ENCODE data around the gene ZNF764. TPM values are rescaled to one million over a fixed set of nuclear protein-coding genes. Genes with fewer than 3 reads are reported as not detected.
A peak's percentile ranks its signal among the peaks of the same experiment; 100 is the strongest.
"Not testable (repeated sequence)": the region's sequence is repeated elsewhere in the genome, so short reads cannot be mapped to it uniquely, and the experiment has no call there.

ZNF764 gene
- polyA plus RNA-seq, 3 donors = 0.94 to 4.6 (median 1.0) TPM

DNA sequence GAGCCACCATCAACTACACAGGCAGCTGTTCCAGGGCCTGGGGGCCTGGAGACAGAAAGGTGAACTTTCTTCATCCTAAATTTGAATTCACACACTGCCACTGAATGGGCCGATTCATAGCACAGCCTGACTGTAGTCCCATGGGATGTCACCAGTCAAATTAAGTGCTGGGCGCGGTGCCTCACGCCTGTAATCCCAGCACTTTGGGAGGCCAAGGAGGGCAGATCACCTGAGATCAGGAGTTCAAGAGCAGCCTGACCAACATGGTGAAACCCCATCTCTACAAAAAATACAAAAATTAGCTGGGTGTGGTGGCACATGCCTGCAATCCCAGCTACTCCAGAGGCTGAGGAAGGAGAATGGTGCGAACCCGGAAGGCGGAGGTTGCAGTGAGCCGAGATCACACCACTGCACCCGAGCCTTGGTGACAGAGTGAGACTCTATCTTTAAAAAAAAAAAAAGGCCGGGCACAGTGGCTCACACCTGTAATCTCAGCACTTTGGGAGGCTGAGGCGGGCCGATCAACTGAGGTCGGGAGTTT is 18.1 kb downstream of the ZNF764 start:
- H3K36me3 Mint-ChIP-seq; H3K9me3 Mint-ChIP-seq; H3K4me3 ChIP-seq (replicated peaks in 1 of 3; ENCODE audit: low read depth in 2 of 3, low read length in 3 of 3); H3K27ac ChIP-seq (ENCODE audit: low read depth in 1 of 2, low read length in 2 of 2); H3K9me3 ChIP-seq (replicated peaks in 1 of 2; ENCODE audit: control insufficient read depth in 1 of 2, insufficient read depth in 1 of 2, low read length in 2 of 2); H3K27me3 Mint-ChIP-seq (ENCODE audit: low read depth in 3 of 3); H4K20me1 ChIP-seq (ENCODE audit: insufficient read depth, low read length); H2AFZ ChIP-seq (ENCODE audit: insufficient read depth, low read depth, low read length, poor library complexity, severe bottlenecking); H3K36me3 ChIP-seq (replicated peaks in 1 of 2; ENCODE audit: control insufficient read depth in 1 of 2, insufficient read depth in 2 of 2, low read length in 2 of 2); DNase-seq; H3K9ac ChIP-seq (ENCODE audit: insufficient read depth, low read length, poor library complexity, severe bottlenecking); H3K4me3 Mint-ChIP-seq; H3K4me2 ChIP-seq (replicated peaks; ENCODE audit: extremely low read depth, low read length, poor library complexity, severe bottlenecking); H3K27me3 ChIP-seq (ENCODE audit: control insufficient read depth in 2 of 2, insufficient read depth in 2 of 2, low read length in 2 of 2): not testable (repeated sequence)
- WGBS (ENCODE audit: insufficient coverage) = 97% methylated on average over 7 of the region's 13 CpGs
- H3K79me2 ChIP-seq (ENCODE audit: insufficient read depth, low read length) = peaks cover 11% of the 10 kb centered on the region
- intact Hi-C loops (cut with micrococcal nuclease) = loop anchor here in 1 of 2 donors (5.0 kb wide), 1 partner anchor 32 kb away; the partner anchor contains the start of gene ZNF688
- H3K4me1 ChIP-seq (ENCODE audit: control insufficient read depth in 1 of 2, insufficient read depth in 2 of 2, low read length in 2 of 2) = peaks cover 16 to 17% of the 10 kb centered on the region in 2 donors
- Mint-ChIP-seq H3K4me1 (peaks cover 24% of the 10 kb centered on the region), H3K27ac (peak overlapping the region in 1 of 7 donors; percentile 51)

DNA sequence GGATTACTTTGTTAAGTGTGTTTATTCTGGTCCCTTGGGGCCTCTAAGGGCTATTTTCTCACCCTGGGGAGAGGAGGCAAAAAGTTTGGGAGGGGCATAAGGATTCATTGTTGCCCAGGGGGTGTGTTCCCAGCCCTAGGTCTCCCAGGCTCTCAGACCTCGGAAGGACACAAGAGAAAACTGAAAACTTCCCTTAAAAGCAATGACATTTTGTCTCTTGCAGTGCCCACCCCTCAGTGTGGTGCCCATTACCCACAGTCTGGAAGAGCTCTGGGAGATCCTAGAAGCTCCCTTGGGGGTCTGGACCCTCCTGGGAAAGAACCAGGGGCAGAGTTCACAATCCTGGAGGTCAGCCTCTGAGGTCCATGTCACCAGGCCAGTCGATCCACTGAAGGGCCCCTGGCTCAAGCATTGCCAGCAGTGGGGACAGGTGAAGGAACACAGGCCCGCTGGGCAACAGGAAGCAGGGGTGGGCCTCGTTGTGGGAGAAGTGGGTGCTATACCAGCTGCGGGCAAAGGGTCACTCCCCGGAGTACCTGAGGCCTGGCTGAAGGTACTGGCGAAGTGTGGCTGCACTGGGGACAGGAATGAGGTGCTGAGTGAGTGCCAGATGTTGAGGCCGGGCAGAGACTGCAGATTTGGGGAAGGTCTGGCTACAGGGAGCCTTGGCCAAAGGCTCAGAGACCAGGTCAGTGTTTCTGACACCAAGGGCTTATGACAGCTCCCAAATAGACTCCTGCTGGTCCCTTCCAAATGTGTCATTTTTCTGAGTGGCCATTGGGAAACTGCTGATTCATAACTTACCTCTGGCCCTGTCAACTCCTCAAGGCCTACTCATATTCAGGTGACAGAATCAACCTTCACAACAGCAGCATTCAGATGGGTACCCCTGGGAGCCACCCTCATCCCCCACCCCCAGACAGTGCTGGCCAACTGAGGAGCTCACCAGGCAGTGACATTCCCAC is 18.9 kb downstream of the ZNF764 start:
- no peak for DNase-seq

DNA sequence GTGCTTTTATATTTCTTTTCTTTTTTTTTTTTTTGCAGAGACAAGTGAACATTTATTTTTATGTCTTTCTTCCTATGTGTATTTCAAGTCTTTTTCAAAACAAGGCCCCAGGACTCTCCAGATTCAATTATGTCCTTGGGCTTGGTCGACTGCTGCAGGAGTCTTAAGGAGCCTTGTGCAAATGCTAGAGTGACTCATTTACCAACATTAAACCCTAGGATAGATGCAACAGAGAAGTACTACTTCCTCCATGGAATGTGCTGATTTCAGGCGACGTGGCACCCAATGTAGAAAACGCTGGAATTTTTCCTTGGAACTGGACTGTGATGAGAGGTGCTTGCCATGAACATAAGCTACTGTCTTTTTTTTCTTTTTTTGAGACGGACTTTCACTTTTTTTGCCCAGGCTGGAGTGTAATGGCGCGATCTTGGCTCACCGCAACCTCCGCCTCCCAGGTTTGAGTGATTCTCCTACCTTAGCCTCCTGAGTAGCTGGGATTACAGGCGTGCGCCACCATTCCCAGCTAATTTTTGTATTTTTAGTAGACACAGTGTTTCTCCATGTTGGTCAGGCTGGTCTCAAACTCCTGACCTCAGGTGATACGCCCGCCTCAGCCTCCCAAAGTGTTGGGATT is 21.7 kb downstream of the ZNF764 start:
- 66% methylated on average over 7 of the region's 13 CpGs for WGBS (ENCODE audit: insufficient coverage)
- Histone ChIP-seq H3K79me2 (ENCODE audit: insufficient read depth, low read length) (peaks cover 37% of the 10 kb centered on the region), H3K4me1 (ENCODE audit: control insufficient read depth in 1 of 2, insufficient read depth in 2 of 2, low read length in 2 of 2) (peaks cover 28 to 35% of the 10 kb centered on the region in 2 donors), H3K36me3 (replicated peaks in 1 of 2; ENCODE audit: control insufficient read depth in 1 of 2, insufficient read depth in 2 of 2, low read length in 2 of 2) (peaks cover 11 to 16% of the 10 kb centered on the region in 2 donors), H3K4me3 (replicated peaks in 1 of 3; ENCODE audit: low read depth in 2 of 3, low read length in 3 of 3) (peak overlapping the region in 1 of 3 experiments; percentile 87), H3K4me2 (replicated peaks; ENCODE audit: extremely low read depth, low read length, poor library complexity, severe bottlenecking) (peak overlapping the region; percentile 88)
- not testable (repeated sequence) for H3K4me3 Mint-ChIP-seq; H4K20me1 ChIP-seq (ENCODE audit: insufficient read depth, low read length); H3K27me3 Mint-ChIP-seq (ENCODE audit: low read depth in 3 of 3); H3K9ac ChIP-seq (ENCODE audit: insufficient read depth, low read length, poor library complexity, severe bottlenecking); H3K27me3 ChIP-seq (ENCODE audit: control insufficient read depth in 2 of 2, insufficient read depth in 2 of 2, low read length in 2 of 2); H3K27ac ChIP-seq (ENCODE audit: low read depth in 1 of 2, low read length in 2 of 2); H3K9me3 Mint-ChIP-seq; H2AFZ ChIP-seq (ENCODE audit: insufficient read depth, low read depth, low read length, poor library complexity, severe bottlenecking); H3K9me3 ChIP-seq (replicated peaks in 1 of 2; ENCODE audit: control insufficient read depth in 1 of 2, insufficient read depth in 1 of 2, low read length in 2 of 2)
- intact Hi-C loops (cut with micrococcal nuclease) = loop anchor here in 1 of 2 donors (5.0 kb wide), 1 partner anchor 36 kb away; the partner anchor contains the start of gene ZNF688
- DNase-seq = peak in 2 of 3 donors; percentile 31 to 56
- Mint-ChIP-seq H3K36me3 (peaks cover 8 to 20% of the 10 kb centered on the region in 2 donors), H3K4me1 (peaks cover 34% of the 10 kb centered on the region), H3K27ac (peak overlapping the region in 5 of 7 donors; percentile 6 to 92 (median 71))

More for the DNA sequence above, 18.9 kb downstream of the ZNF764 start:
- H3K36me3 ChIP-seq (replicated peaks in 1 of 2; ENCODE audit: control insufficient read depth in 1 of 2, insufficient read depth in 2 of 2, low read length in 2 of 2) = no peaks in the 10 kb centered on the region
- peaks cover 16 to 21% of the 10 kb centered on the region in 2 donors for H3K4me1 ChIP-seq (ENCODE audit: control insufficient read depth in 1 of 2, insufficient read depth in 2 of 2, low read length in 2 of 2)
- peaks cover 0 to 3% (median 2%) of the 10 kb centered on the region in 3 donors for H3K27me3 Mint-ChIP-seq (ENCODE audit: low read depth in 3 of 3)
- H3K4me3 ChIP-seq (replicated peaks in 1 of 3; ENCODE audit: low read depth in 2 of 3, low read length in 3 of 3) = no peak overlapping the region
- peaks cover 2 to 4% of the 10 kb centered on the region in 2 donors for H3K36me3 Mint-ChIP-seq
- TF ChIP-seq, protein P1, sequence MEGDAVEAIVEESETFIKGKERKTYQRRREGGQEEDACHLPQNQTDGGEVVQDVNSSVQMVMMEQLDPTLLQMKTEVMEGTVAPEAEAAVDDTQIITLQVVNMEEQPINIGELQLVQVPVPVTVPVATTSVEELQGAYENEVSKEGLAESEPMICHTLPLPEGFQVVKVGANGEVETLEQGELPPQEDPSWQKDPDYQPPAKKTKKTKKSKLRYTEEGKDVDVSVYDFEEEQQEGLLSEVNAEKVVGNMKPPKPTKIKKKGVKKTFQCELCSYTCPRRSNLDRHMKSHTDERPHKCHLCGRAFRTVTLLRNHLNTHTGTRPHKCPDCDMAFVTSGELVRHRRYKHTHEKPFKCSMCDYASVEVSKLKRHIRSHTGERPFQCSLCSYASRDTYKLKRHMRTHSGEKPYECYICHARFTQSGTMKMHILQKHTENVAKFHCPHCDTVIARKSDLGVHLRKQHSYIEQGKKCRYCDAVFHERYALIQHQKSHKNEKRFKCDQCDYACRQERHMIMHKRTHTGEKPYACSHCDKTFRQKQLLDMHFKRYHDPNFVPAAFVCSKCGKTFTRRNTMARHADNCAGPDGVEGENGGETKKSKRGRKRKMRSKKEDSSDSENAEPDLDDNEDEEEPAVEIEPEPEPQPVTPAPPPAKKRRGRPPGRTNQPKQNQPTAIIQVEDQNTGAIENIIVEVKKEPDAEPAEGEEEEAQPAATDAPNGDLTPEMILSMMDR (IDR thresholded peaks at IDR 0.05) = no peak
- no peak overlapping the region for H3K4me2 ChIP-seq (replicated peaks; ENCODE audit: extremely low read depth, low read length, poor library complexity, severe bottlenecking)
- no peaks in the 10 kb centered on the region for H3K9me3 ChIP-seq (replicated peaks in 1 of 2; ENCODE audit: control insufficient read depth in 1 of 2, insufficient read depth in 1 of 2, low read length in 2 of 2)
- no peak overlapping the region for H3K4me3 Mint-ChIP-seq
- no peak overlapping the region for H3K9ac ChIP-seq (ENCODE audit: insufficient read depth, low read length, poor library complexity, severe bottlenecking)
- H3K9me3 Mint-ChIP-seq = no peaks in the 10 kb centered on the region
- peaks cover 25% of the 10 kb centered on the region for H3K4me1 Mint-ChIP-seq
- no peaks in the 10 kb centered on the region for H4K20me1 ChIP-seq (ENCODE audit: insufficient read depth, low read length)
- H3K27ac Mint-ChIP-seq = peak overlapping the region in 1 of 7 donors; percentile 11
- H2AFZ ChIP-seq (ENCODE audit: insufficient read depth, low read depth, low read length, poor library complexity, severe bottlenecking) = no peak overlapping the region
- H3K79me2 ChIP-seq (ENCODE audit: insufficient read depth, low read length) = peaks cover 18% of the 10 kb centered on the region
- WGBS (ENCODE audit: insufficient coverage) = 89% methylated on average over 7 of the region's 8 CpGs
- no peaks in the 10 kb centered on the region for H3K27me3 ChIP-seq (ENCODE audit: control insufficient read depth in 2 of 2, insufficient read depth in 2 of 2, low read length in 2 of 2)
- no peak overlapping the region for H3K27ac ChIP-seq (ENCODE audit: low read depth in 1 of 2, low read length in 2 of 2)
- intact Hi-C loops (cut with micrococcal nuclease) = loop anchor here in 1 of 2 donors (5.0 kb wide), 1 partner anchor 33 kb away; the partner anchor contains the start of gene ZNF688

Measured in CD14-positive monocyte (primary cell).